GM23338 (cell line): Measurements from ENCODE around the gene PNMA8B. TPM values are rescaled to one million over a fixed set of nuclear protein-coding genes. Genes with fewer than 3 reads are reported as not detected.

Source experiments
- ATAC-seq: fragments of 200-7000 bp; cut with Tn5 transposase; 3 replicates; pipeline ENCODE4 v1.9.1; 2020
- DNase-seq: peaks from one replicate; pipeline ENCODE4 v3.0.0-alpha.2; 2015; ENCODE audit warnings: low spot score
- H2AFZ ChIP-seq: fragments of 200-600 bp; sonication (generic); 2 replicates; pipeline ENCODE4 v1.8.0; 2016; ENCODE audit warnings: antibody characterized with exemption, mild to moderate bottlenecking, moderate library complexity
- H3F3A ChIP-seq: fragments of 200-600 bp; sonication (generic); replicated peaks from 2 replicates; pipeline ENCODE4 v1.8.0; 2017; ENCODE audit warnings: antibody characterized with exemption, mixed run types, low read depth
- H3K27ac ChIP-seq: fragments of 200-600 bp; sonication (generic); 2 replicates; pipeline ENCODE4 v1.6.1; 2016; ENCODE audit warnings: low read depth
- H3K27me3 ChIP-seq: fragments of 200-600 bp; sonication (generic); 2 replicates; pipeline ENCODE4 v1.8.0; 2016; ENCODE audit warnings: mild to moderate bottlenecking, mixed run types, moderate library complexity; ENCODE audit not compliant: insufficient read depth
- H3K36me3 ChIP-seq: fragments of 200-600 bp; sonication (generic); 2 replicates; pipeline ENCODE4 v1.8.0; 2016; ENCODE audit warnings: mild to moderate bottlenecking; ENCODE audit not compliant: insufficient read depth
- H3K4me1 ChIP-seq: fragments of 200-600 bp; sonication (generic); 2 replicates; pipeline ENCODE4 v1.8.0; 2016; ENCODE audit warnings: mild to moderate bottlenecking, moderate library complexity; ENCODE audit not compliant: insufficient read depth
- H3K4me2 ChIP-seq: fragments of 200-600 bp; sonication (generic); 2 replicates; pipeline ENCODE4 v1.7.1; 2017; ENCODE audit warnings: mixed run types
- H3K4me3 ChIP-seq: fragments of 200-600 bp; sonication (generic); 2 replicates; pipeline ENCODE4 v1.6.1; 2016; ENCODE audit warnings: mixed run types
- H3K79me2 ChIP-seq: fragments of 200-600 bp; sonication (generic); replicated peaks from 2 replicates; pipeline ENCODE4 v1.8.0; 2017; ENCODE audit warnings: mild to moderate bottlenecking; ENCODE audit not compliant: insufficient read depth
- H3K9me2 ChIP-seq: fragments of 200-600 bp; sonication (generic); 2 replicates; pipeline ENCODE4 v1.8.0; 2017; ENCODE audit not compliant: insufficient read depth
- H4K20me1 ChIP-seq: fragments of 200-600 bp; sonication (generic); replicated peaks from 2 replicates; pipeline ENCODE4 v1.8.0; 2017; ENCODE audit warnings: mild to moderate bottlenecking; ENCODE audit not compliant: insufficient read depth
- H3K27ac Mint-ChIP-seq: 2 replicates; pipeline ENCODE4 v1.8.0; 2020; ENCODE audit warnings: inconsistent platforms, mild to moderate bottlenecking, moderate library complexity, mixed read lengths
- H3K27me3 Mint-ChIP-seq: 3 replicates; pipeline ENCODE4 v1.8.0; 2022; ENCODE audit warnings: low read depth, mild to moderate bottlenecking, moderate library complexity, mixed read lengths, inconsistent platforms; ENCODE audit not compliant: insufficient read depth, poor library complexity
- H3K36me3 Mint-ChIP-seq: 3 replicates; pipeline ENCODE4 v1.8.0; 2021; ENCODE audit warnings: low read depth, mild to moderate bottlenecking, inconsistent platforms, moderate library complexity, mixed read lengths
- H3K4me1 Mint-ChIP-seq: 3 replicates; pipeline ENCODE4 v1.8.0; 2020; ENCODE audit warnings: mild to moderate bottlenecking, inconsistent platforms, mixed read lengths
- H3K4me3 Mint-ChIP-seq: 3 replicates; pipeline ENCODE4 v1.8.0; 2021; ENCODE audit warnings: moderate library complexity, mild to moderate bottlenecking, inconsistent platforms, mixed read lengths
- H3K9me3 Mint-ChIP-seq: 3 replicates; pipeline ENCODE4 v1.8.0; 2020; ENCODE audit warnings: moderate library complexity, mild to moderate bottlenecking, inconsistent platforms, mixed read lengths
- ETS1 ChIP-seq: IDR thresholded peaks from 2 replicates; pipeline ENCODE4 v1.6.1; 2016; ENCODE audit warnings: antibody characterized with exemption
- JUNB ChIP-seq: IDR thresholded peaks from one replicate; pipeline ENCODE4 v1.6.1; 2016; ENCODE audit warnings: antibody characterized with exemption; ENCODE audit not compliant: unreplicated experiment
- ZNF462 ChIP-seq: fragments of 250-450 bp; sonication (Bioruptor Pico); IDR thresholded peaks from 2 replicates; pipeline ENCODE4 v1.5.0; 2020; ENCODE audit warnings: mild to moderate bottlenecking, moderate library complexity
- polyA plus RNA-seq: library from polyadenylated mRNA; unstranded; fragments of >200 nt; fragmentation: Nextera tagmentation; extraction: Ambion mirVana; gene quantifications from 2 replicates; pipeline ENCODE4 v1.2.1, GENCODE V29; 2016
- total RNA-seq: library from RNA; depleted of rRNA; stranded (reverse); fragments of >200 nt; shearing (Covaris generic); gene quantifications from 2 replicates; pipeline ENCODE4 v1.2.3, GENCODE V29; 2014
- TF ChIP-seq, protein P1 (sequence below), 2 experiments: fragments of 200-600 bp in 1 of 2; sonication (generic) in 1 of 2; conservative IDR thresholded peaks; 2 replicates each; pipeline versions ENCODE4 v1.5.1 to v1.6.1; 2016 to 2017; ENCODE audit warnings: antibody characterized with exemption in 2 of 2, low read depth in 2 of 2, mild to moderate bottlenecking in 2 of 2, moderate library complexity in 1 of 2
- TF ChIP-seq, protein P2 (sequence below): IDR thresholded peaks from one replicate; pipeline ENCODE4 v1.6.1; 2018; ENCODE audit warnings: antibody characterized with exemption; ENCODE audit not compliant: unreplicated experiment

PNMA8B gene
- total and polyA plus RNA-seq, 2 experiments from 2014 or later, result 0.44 to 1.7 TPM

GRCh38 chr19:46515290-46515609 lies 19.6 kb upstream of the PNMA8B start (continued):
- TF ChIP-seq ZNF462 (CRISPR knock-in tag), result no peak

GRCh38 chr19:46514589-46515289 lies 19.1 kb upstream of the PNMA8B start:
- no peak overlapping the region for H3K27ac Mint-ChIP-seq
- H2AFZ ChIP-seq, result no peak overlapping the region
- ATAC-seq, result peak; percentile 51

More at GRCh38 chr19:46514589-46515289, 19.1 kb upstream of the PNMA8B start:
- TF ChIP-seq, protein P1, sequence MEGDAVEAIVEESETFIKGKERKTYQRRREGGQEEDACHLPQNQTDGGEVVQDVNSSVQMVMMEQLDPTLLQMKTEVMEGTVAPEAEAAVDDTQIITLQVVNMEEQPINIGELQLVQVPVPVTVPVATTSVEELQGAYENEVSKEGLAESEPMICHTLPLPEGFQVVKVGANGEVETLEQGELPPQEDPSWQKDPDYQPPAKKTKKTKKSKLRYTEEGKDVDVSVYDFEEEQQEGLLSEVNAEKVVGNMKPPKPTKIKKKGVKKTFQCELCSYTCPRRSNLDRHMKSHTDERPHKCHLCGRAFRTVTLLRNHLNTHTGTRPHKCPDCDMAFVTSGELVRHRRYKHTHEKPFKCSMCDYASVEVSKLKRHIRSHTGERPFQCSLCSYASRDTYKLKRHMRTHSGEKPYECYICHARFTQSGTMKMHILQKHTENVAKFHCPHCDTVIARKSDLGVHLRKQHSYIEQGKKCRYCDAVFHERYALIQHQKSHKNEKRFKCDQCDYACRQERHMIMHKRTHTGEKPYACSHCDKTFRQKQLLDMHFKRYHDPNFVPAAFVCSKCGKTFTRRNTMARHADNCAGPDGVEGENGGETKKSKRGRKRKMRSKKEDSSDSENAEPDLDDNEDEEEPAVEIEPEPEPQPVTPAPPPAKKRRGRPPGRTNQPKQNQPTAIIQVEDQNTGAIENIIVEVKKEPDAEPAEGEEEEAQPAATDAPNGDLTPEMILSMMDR (conservative IDR thresholded peaks at IDR 0.05; ENCODE audit: low read depth in 2 of 2), result peak; percentile 21 to 39; a peak in 1 of 4 replicates
- TF ChIP-seq, protein P2, sequence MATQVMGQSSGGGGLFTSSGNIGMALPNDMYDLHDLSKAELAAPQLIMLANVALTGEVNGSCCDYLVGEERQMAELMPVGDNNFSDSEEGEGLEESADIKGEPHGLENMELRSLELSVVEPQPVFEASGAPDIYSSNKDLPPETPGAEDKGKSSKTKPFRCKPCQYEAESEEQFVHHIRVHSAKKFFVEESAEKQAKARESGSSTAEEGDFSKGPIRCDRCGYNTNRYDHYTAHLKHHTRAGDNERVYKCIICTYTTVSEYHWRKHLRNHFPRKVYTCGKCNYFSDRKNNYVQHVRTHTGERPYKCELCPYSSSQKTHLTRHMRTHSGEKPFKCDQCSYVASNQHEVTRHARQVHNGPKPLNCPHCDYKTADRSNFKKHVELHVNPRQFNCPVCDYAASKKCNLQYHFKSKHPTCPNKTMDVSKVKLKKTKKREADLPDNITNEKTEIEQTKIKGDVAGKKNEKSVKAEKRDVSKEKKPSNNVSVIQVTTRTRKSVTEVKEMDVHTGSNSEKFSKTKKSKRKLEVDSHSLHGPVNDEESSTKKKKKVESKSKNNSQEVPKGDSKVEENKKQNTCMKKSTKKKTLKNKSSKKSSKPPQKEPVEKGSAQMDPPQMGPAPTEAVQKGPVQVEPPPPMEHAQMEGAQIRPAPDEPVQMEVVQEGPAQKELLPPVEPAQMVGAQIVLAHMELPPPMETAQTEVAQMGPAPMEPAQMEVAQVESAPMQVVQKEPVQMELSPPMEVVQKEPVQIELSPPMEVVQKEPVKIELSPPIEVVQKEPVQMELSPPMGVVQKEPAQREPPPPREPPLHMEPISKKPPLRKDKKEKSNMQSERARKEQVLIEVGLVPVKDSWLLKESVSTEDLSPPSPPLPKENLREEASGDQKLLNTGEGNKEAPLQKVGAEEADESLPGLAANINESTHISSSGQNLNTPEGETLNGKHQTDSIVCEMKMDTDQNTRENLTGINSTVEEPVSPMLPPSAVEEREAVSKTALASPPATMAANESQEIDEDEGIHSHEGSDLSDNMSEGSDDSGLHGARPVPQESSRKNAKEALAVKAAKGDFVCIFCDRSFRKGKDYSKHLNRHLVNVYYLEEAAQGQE, result no peak
- TF ChIP-seq ETS1, result no peak
- TF ChIP-seq JUNB, result no peak
- Histone ChIP-seq H3K27me3 (no peaks in the 10 kb centered on the region), H3K4me3 (no peak overlapping the region), H3K4me1 (no peaks in the 10 kb centered on the region), H4K20me1 (no peaks in the 10 kb centered on the region), H3K27ac (no peak overlapping the region), H3K4me2 (no peak overlapping the region), H3K9me2 (no peaks in the 10 kb centered on the region), H3K36me3 (no peaks in the 10 kb centered on the region), H3K79me2 (no peaks in the 10 kb centered on the region), H3F3A (0 out of 2 replicates have a peak, but pooled peaks cover 3% of the 10 kb centered on the region)
- H3K36me3 Mint-ChIP-seq, result no peaks in the 10 kb centered on the region; the same call in 2 of the 3 replicates
- H3K9me3 Mint-ChIP-seq, result no peaks in the 10 kb centered on the region
- peaks cover 4% of the 10 kb centered on the region; the same call in 2 of the 3 replicates for H3K4me1 Mint-ChIP-seq
- no peak overlapping the region for H3K4me3 Mint-ChIP-seq
- peak; percentile 58 for DNase-seq
- peaks cover 17% of the 10 kb centered on the region for H3K27me3 Mint-ChIP-seq
